Adrenal gland (tissue), 5 donors: ENCODE results near the gene BAG1.

ENCODE experiments used
- POLR2A ChIP-seq, 2 donors: fragments of 450-650 bp; IDR thresholded peaks; one replicate each; pipeline ENCODE4 v1.6.1; 2017; ENCODE audit warnings: antibody characterized with exemption in 2 of 2, mild to moderate bottlenecking in 2 of 2, moderate library complexity in 1 of 2
- TF ChIP-seq, protein P1 (sequence below), 6 experiments: fragments of 450-650 bp in 4 of 6; fragments of 200-600 bp in 2 of 6; sonication (generic) in 1 of 6; IDR thresholded peaks; 1 replicate in 5 of 6; 2 replicates in 1 of 6; pipeline versions ENCODE4 v1.5.1 to v1.8.0; 2016 to 2021; ENCODE audit warnings: antibody characterized with exemption in 6 of 6, mild to moderate bottlenecking in 2 of 6, moderate library complexity in 1 of 6
- donor health status: DM: no; HTN: no; CAD: no.

DNA sequence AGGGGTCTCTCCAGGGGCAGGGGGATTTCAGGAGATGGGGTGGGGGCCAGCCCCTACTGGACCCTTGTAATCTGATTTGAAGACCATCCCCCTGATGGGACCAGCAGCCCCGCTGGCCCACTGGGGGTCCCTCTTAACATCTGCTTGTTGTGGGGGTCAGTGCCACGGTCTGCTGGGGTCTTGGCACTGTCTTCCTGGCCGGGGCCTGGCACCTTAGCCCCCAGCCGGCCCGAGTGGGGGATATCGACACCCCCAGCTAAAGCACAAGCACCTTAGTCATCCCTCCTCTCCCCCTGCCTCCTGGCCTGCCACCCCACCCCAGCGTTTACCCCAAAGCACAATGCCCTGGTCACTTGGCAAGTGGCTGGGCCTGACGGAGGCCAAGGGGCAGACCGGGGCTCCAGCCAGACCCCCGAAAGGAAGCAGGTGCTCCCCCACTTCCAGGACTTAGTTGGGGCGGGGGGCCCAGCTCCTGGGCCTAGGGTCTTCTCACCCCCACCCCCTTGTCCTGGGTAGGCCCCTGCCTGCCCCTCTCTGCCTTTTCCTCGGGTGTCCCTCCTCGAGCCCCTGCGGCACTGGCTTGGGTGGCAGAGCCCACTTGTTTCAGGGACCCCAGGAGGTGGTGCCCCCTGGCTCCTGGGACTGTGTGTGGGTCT, 24.4 kb upstream of the BAG1 start:
- TF ChIP-seq, protein P1, sequence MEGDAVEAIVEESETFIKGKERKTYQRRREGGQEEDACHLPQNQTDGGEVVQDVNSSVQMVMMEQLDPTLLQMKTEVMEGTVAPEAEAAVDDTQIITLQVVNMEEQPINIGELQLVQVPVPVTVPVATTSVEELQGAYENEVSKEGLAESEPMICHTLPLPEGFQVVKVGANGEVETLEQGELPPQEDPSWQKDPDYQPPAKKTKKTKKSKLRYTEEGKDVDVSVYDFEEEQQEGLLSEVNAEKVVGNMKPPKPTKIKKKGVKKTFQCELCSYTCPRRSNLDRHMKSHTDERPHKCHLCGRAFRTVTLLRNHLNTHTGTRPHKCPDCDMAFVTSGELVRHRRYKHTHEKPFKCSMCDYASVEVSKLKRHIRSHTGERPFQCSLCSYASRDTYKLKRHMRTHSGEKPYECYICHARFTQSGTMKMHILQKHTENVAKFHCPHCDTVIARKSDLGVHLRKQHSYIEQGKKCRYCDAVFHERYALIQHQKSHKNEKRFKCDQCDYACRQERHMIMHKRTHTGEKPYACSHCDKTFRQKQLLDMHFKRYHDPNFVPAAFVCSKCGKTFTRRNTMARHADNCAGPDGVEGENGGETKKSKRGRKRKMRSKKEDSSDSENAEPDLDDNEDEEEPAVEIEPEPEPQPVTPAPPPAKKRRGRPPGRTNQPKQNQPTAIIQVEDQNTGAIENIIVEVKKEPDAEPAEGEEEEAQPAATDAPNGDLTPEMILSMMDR (IDR thresholded peaks at IDR 0.05) = no peak
- TF ChIP-seq POLR2A (IDR thresholded peaks at IDR 0.05) = no peak
